GM19468 (cell line): ENCODE data around the gene FAM83E.
A peak's percentile ranks its signal among the peaks of the same experiment; 100 is the strongest.
"Not testable (repeated sequence)": the region's sequence is repeated elsewhere in the genome, so short reads cannot be mapped to it uniquely, and the experiment has no call there.

Experiments
- ATAC-seq: cut with Tn5 transposase; IDR thresholded peaks from one replicate; pipeline ENCODE4 v1.9.1; 2021; ENCODE audit warnings: mild to moderate bottlenecking, moderate library complexity, moderate number of reproducible peaks; ENCODE audit not compliant: unreplicated experiment; ENCODE audit errors: extremely low read depth

FAM83E gene

DNA sequence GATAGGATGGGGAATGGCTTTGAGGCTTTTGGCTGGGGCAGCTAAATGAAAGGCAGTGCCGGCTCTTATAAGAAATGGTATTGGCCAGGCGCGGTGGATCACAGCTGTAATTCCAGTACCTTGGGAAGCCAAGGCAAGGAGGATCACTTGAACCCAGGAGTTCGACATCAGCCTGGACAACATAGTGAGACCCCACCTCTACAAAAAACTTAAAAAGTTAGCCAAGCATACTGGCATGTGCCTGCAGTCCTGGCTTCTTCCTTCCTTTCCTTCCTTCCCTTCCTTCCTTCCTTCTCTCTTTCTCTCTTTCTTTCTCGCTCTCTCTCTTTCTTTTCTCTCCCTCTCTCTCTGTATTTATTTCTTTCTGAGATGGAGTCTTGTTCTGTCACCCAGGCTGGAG lies 28.0 kb upstream of the FAM83E start:
- ATAC-seq, result no peak

DNA sequence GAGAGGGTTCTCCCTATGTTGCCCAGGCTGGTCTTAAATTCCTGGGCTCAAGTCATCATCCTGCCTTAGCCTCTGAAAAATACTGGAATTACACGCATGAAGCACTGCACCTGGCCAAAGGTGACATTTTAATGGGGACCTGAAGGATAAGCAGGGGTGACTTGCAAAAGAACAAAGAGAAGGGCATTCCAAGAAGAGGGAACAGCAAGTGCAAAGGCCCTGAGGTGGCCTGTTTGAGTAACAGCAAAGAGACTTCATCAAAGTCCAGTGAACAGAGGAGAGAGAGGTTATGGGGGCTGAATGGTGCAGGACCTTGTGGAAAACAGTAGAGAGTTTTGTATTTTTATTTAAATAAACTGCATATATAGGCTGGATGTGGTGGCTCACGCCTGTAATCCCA lies 27.0 kb upstream of the FAM83E start:
- no peak for ATAC-seq

DNA sequence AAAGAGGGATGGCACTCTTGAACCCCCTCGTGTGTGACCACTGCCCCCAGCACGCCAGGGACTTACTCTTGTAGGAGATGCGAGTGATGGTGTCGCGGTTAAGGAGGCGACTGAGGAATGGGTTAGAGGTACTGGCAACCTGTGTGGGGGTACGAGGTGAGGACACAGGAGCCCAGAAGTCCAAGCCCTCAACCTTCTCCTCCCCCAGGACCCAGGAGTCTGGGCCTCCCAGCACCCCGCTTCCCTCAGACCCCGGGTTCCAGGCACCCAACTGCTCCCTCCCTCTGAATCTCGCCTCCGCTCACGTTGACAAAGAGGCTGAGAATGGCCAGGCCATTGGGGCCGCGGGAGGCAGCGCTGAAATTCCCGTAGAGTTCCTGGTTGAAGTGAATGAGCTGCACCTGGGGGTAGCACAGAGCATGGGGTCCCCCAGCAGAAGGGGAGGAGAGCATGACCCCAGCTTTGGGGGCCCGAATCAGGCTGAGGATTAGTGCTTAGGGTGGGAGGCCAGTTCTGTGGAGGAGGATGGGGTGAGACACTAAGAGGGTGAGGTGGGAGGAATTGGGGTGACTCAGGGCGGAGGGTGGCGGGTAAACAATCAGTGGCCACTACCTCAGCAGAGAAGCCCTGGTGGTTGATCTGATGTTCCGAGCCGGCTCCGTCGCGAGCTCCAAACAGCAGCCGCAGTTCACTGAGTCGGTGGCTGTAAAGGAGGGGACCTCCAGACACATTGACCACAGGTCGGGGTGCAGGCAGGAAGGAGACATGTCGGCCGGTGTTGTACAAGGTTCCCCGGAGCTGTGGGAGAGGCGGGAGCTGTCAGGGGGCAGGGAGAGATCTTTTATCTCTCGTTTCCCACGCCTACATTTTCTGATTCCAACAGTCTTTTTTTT lies 24.9 kb upstream of the FAM83E start:
- ATAC-seq, result no peak

DNA sequence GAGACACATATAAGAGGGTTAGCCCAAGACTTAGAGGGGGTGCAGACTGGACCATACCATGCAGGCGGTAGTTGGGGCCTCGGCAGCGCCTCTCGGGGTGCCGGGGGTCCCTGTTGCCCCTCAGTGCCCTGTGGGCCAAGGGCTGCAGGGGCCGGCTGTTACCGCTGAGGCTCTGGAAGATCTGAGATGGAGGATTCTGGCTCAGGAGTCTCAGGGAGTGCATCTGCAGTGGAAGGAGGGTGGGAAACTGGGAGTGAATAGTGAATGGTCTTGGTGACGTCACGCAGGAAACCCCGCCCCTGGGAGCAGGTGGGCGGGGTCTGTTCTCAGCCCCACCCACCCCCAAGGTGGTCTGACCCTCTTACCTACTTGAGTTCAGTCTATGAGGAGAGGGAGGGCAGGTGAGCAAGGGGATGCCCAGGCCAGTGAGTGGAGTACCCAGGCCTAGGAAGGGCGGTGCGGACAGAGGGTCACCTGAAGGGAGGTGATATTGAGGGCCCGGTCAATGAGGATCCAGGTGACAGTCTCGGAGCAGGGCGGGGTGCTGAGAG lies 24.0 kb upstream of the FAM83E start:
- no peak for ATAC-seq

DNA sequence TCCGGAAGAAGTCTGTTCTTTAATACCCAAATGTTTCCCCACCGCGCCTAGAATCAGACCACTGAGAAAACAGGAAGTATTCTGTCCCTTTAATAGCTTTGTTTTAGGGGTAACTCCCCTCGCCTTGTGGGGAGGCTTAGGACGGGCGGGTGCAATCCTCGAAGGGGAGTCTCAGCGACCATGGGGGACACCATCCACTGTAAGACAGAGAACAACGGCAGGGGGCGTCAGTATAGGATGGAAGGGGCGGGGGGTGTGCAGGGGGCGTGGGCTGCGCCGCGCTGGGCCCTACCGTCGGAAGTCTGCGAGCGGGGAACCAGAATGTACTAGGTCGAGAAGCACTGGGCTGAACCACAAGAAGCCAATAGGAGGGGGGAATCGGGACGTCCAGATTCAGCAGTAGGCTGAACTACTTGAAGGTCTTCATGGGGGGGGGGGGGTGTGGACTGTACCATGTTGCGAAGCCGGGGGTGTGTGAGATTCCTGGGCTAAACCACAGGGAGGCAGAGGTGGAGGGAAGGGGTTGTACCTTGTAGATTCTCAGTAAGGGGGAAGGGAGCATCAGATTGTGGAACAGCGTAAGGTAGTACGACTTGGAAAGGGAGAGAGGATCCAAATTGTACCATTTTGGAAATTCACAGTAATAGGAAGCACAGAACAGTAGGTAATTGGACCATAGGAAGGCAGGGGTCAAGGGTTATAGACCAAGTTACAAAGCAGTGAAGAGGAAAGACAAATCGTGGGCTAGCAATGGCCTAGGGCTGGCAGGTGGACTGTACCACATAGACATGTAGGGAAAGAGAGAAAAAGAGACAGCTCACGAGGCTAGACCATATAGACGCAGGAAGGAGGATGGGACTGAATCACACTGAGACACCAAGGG lies 23.3 kb upstream of the FAM83E start:
- ATAC-seq, result no peak

DNA sequence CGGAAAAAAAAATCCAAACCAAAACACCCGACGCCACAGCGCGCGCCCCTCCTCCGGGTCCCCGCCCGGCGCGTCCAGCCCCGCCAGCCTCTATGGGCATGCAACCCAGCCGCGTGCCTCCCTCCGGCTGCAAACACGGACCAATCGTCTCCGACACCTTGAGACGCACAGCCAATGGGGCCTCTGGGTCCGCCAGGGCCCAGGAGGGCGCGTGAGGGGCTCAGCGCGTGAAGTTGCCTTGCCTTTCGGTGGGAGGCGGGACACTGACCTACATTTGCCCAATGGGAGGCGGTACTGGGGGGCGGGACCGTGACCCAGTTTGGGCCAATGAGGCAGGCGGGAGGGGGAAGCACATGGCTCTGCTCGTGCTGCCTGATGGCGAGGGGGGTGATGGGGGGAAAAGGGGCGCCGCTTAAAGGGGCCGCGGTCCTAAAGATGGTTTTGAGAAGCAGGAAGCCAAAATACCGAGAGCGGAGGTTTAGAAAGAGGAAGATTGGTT lies 22.6 kb upstream of the FAM83E start:
- peak; percentile 58 for ATAC-seq

DNA sequence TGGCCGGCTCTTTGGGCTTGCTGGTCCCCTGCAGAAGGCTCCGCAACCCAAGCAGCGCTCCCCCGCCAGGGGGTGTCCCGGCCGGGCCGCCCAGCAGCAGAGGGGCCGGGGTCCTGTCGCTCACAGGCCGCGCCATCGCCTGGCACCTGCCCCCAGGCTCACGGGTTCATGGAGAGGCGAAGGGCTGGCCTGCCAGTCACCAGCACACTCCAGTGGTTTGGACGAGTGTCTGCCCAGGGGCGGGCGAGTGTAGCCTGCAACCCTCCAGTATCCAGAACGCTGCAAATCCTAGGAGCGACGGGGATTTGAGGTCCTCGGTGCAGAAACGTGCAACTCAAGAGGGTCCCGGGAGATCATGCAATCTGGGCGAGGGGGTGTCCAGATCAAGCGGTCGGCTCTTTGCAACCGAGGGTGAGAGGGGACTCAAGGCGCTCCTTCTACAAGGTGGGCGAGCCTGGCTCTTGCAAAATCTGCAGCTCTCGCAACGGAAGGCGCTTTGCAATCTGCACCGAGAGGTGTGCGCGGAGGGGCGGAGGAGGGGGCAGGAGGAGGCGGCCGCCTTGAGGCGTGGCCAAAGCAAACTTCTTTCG lies 22.1 kb upstream of the FAM83E start, which contains the start of gene DBP:
TSS of gene DBP (minus strand) at position 521 of the 590 bp plus-strand sequence. CDS start at position 136, 385 bp downstream.
- no peak for ATAC-seq

DNA sequence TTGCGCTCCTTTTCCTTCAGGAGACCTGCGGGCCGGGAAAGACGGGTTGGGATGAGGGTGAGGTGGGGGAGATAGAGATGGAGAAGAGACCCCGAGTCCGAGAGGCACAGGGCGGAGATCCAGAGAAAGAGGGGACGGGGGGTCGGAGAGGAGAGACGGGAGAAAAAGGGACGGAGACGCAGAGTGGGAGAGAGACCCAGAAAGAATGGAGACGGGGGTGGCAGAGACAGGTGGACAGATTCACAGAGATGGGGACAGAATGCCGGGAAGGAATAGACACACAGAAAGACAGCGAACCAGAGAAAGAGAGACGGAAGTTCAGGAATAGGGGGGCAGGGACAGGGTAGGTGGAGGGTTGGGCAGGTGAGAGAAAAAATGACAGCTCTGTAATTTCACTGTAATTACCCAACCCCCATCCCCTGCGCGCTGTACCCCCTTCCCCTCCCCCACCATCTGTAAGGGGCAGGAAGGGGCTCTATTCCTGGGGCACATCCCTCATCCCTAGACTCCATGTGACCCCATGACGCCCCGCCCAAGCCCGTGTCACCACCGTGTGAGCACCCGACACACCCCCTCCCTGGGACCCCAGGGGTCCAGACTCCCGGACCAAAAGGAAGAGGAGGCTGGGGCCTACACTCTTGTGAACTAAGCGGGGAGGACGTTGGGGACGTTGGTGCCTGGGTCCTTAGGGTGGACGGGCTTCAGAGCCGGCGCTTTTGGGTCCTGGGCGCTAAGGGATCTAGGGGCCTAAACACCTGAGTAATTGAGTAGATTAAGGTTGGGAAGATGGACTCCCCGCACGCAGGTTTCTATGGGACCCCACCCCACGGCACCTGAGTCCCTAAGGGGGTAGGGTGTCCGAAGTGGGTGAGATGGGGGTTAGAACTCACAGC lies 21.3 kb upstream of the FAM83E start:
- no peak for ATAC-seq

DNA sequence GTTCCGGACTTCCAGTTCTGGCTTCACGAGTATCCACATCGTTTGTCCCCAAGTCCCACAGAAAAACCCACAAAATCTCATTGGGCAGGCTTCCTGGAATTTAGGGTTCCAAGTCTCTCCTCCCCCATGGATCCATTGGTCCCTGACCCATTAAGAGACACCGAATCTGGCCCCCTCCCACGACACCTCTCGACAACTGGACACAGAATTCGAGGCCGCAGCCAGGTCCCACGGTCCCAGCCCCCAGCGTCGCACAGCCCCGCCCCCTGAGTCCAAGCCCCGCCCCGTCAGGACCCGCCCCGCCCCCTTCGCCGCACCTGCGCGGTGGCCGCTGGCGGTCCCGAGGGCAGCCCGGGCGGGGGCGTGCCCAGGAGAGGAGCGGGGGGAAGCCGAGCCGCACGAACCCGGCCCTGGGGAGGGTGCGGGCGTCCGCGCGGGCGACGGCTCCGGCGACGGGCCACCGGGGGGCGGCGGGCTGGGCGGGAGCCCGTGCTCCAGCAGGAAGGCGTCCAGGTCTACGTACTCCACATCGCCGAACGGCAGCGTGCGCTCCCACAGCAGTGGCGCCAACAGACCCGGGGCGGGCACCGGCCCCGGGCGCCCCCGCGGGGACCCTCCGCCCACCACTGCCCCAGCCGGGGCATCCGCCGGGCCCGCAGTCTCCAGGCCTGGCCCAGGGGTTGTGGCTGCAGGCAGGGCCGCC lies 20.5 kb upstream of the FAM83E start:
- ATAC-seq, result no peak

DNA sequence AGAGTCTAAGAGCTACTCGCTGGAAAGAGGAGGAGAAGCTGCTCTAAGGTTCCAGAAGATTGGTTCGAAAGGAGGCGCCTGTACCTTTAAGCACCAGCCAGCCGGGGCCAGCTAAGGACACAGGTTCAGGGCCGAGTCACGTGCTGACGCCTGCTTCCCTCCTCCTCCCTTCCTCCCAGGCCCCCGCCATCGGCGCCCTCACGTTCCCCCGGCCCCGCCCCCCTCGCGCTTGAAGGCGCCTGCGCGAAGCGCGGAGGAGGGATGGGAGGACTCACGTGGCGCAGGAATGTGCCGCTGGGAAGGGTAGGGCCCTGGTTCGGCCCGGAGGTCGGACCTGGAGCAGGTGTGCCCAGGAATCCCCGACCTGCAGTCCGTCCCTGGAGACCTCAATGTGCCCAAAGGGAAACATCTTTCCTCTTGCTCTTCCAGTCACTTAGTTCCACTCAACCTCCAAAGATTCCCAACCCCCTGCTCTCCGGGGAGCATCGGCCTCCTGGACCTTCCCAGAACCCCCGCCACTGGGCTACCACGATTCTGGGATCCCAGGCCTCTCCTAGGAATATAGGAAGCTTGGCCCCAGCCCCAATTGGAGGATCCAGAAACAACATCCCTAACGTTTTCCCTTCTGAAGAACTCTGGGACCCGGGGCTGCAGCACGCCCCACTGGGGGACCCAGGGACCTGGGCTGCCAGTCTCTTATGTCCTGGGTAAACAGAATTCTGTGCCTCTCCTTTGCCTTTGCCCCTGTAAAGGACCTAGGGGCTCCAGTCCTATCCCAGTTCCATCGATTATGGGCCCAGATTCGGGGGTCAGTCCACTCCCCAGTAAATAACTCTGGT lies 19.8 kb upstream of the FAM83E start:
- no peak for ATAC-seq

DNA sequence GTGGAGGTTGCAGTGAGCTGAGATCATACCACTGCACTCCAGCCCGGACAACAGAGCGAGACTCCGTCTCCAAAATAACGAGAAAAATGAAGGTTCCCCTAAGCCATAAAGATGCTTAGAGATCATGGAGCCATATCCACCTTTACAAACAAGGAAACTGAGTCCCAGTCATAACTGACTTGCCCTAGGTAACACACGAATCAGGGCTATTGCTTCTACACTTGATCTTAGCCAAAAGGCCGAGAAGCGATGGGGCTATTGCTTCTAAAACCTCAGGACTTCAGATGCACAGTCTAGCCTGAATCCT lies 19.1 kb upstream of the FAM83E start:
- no peak for ATAC-seq

DNA sequence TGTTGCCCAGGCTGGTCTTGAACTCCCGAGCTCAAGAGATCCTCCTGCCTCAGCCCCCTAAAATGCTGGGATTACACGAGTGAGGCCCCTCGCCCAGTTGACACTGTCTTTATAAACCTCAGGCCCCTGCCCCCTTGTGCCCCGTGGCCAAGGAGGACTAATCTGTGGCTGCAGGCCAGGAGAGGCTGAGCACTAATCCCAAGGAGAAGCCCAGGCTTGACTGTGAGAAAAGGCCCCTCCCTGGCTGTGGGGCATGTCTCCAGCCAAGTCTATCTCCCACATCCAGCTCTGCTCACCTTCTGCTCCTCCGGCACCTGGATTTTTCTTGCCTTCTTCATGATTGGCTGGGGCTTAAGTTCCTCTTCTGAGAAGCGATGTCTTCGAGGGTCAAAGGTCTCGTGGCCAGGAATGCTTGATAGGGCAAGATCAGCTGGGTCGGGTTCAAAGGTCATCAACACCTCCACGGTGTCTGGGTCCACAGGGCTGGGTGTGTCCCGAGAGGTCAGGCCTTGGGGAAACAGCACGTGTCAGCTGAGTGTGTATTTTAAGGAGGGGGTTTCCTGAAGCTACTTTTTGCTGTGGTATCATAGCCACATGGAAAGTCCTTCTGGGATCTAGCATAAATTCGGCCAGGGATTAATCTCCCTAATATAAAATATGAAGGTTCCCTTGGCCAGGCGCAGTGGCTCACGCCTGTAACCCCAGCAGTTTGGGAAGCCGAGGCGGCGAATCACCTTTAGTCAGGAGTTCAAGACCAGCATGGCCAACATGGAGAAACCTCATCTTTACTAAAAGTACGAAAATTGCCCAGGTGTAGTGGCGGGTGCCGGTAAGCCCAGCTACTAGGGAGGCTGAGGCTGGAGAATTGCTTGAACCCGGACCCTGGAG lies 18.5 kb upstream of the FAM83E start:
- no peak for ATAC-seq

DNA sequence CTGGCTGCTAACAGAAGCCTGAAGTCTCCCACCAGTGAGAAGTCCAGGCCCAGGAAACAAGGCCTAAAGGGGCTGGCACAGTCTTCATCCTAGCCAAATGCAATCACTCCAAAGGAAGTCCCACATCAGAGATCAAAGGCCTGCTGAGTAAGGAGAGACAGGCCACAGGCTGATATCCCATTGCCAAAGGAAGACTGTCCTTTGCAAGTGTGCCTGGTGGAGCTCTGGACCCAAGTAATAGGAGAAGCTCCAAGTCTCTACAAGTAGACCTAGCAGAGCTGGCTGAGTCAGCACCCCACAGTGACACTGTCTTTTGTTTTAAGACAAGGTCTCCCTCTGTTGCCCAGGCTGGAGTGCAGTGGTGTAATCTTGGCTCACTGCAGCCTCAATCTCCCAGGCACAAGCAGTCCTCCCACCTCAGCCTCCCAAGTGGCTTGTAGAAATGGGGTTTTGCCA lies 17.8 kb upstream of the FAM83E start:
- ATAC-seq, result no peak

DNA sequence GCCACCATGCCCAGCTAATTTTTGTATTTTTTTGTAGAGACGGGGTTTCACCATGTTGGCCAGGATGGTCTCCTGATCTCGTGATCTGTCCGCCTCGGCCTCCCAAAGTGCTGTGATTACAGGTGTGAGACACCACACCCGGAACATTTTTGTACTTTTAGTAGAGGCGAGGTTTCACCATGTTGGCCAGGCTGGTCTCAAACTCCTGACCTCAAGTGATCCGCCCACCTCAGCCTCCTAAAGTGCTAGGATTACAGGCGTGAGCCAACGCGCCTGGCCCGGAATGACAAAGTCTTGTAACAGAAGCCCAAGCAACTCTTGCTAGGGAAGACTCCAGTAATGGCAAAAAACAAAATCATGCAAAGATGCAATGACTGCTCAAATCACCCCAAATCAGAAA lies 17.4 kb upstream of the FAM83E start:
- ATAC-seq, result not testable (repeated sequence)

DNA sequence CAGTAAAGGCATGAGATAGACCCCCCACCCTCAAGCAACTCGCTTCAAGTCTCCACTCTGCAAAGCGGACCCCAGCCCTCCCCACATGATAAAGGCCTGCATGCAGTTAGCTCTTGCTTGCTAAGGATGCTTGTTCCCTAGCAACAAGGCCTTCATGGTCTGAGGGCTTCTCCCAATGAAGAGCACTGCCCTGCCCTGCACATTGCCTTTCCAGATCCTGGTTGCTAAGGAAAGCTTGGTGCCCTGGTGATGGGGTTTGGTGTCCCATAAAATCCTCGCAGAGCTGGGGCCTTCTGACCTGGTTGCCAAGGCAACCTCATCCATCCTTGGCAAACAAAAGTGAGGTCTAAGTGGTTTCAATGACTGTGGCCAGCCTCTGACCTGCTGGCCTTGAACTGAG lies 16.3 kb upstream of the FAM83E start:
- ATAC-seq, result no peak

DNA sequence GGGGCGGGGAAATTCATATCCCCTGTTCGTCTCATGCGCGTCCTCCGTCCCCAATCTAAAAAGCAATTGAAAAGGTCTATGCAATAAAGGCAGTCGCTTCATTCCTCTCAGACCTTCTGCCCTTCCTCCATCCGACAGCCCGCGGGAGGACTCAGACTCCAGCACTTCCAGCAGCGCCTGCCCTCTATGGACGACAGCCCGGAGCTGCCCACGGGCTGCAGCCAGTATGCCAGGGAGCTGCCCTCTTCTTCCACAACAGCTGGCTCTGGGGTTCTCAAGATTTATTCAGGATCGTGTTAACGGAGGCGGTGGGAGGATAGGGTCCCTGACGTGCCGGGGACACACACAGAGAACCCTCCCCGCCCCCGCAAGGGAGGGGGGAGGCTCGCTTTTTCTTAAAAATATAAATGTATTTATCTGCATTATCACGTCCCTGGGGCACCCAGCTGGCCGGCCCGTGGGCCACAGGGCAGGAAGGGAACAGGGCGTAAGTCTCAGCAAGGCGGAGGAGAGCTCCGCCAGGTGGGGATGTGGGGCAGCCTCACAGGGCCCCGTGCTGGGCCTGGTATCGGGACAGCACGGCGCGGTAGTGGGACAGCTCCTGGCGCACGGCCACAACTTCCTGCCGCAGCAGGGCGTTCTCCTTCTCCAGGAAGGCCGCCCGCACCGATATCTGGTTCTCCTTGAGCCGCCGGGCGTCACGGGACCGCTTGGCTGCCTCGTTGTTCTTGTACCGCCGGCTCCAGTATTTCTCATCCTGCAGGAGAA lies 15.6 kb upstream of the FAM83E start:
- no peak for ATAC-seq
